ENCODE measurements around the gene FANK1. TPM values are rescaled to one million over a fixed set of nuclear protein-coding genes. Genes with fewer than 3 reads are reported as not detected.

FANK1 gene
- total RNA-seq, 1 experiment from 2014 or later, result 1.4 TPM

GRCh38 chr10:126004752-126005151, 108.4 kb downstream of the FANK1 start:
- ChIA-PET POLR2A (ENCODE audit: low non-redundant PET) (no interaction called here), CTCF (no interaction called here)

GRCh38 chr10:126006264-126006663, 109.9 kb downstream of the FANK1 start:
- no TSS peak for BruUV-seq (replicated peaks)
- Histone ChIP-seq H3K36me3 (ENCODE audit: insufficient read depth, low read length, poor library complexity, severe bottlenecking) (no peaks in the 10 kb centered on the region), H3K27me3 (replicated peaks; ENCODE audit: insufficient read depth, low read depth, low read length, poor library complexity) (no peaks in the 10 kb centered on the region)

More at GRCh38 chr10:126004752-126005151, 108.4 kb downstream of the FANK1 start:
- H3K27me3 ChIP-seq (replicated peaks; ENCODE audit: insufficient read depth, low read depth, low read length, poor library complexity), result no peaks in the 10 kb centered on the region
- DNase-seq (ENCODE audit: low spot score), result no peak
- H3K4me3 ChIP-seq (ENCODE audit: low read depth, low read length, poor library complexity, severe bottlenecking), result no peak overlapping the region
- TF ChIP-seq CTCF (conservative IDR thresholded peaks at IDR 0.05; ENCODE audit: low read depth, low read length) (no peak), EZH2 (IDR thresholded peaks at IDR 0.05; ENCODE audit: borderline replicate concordance, low read depth, low read length, poor library complexity, severe bottlenecking) (no peak)
- intact Hi-C loops (cut with micrococcal nuclease; ENCODE audit: unreplicated experiment), result no loop called here
- BruUV-seq (replicated peaks), result no TSS peak
- H3K4me1 ChIP-seq (ENCODE audit: insufficient read depth, low read length, poor library complexity, severe bottlenecking), result no peaks in the 10 kb centered on the region
- H3K9me3 ChIP-seq (ENCODE audit: low read depth, low read length, poor library complexity, severe bottlenecking), result no peaks in the 10 kb centered on the region
- no peak overlapping the region for H3K27ac ChIP-seq (ENCODE audit: low read depth, low read length, poor library complexity, severe bottlenecking)
- H3K36me3 ChIP-seq (ENCODE audit: insufficient read depth, low read length, poor library complexity, severe bottlenecking), result no peaks in the 10 kb centered on the region

GRCh38 chr10:126006906-126007305, 110.5 kb downstream of the FANK1 start:
- Histone ChIP-seq H3K4me1 (ENCODE audit: insufficient read depth, low read length, poor library complexity, severe bottlenecking) (no peaks in the 10 kb centered on the region), H3K27me3 (replicated peaks; ENCODE audit: insufficient read depth, low read depth, low read length, poor library complexity) (no peaks in the 10 kb centered on the region), H3K9me3 (ENCODE audit: low read depth, low read length, poor library complexity, severe bottlenecking) (no peaks in the 10 kb centered on the region), H3K36me3 (ENCODE audit: insufficient read depth, low read length, poor library complexity, severe bottlenecking) (no peaks in the 10 kb centered on the region), H3K4me3 (ENCODE audit: low read depth, low read length, poor library complexity, severe bottlenecking) (no peak overlapping the region), H3K27ac (ENCODE audit: low read depth, low read length, poor library complexity, severe bottlenecking) (no peak overlapping the region)
- ChIA-PET POLR2A (ENCODE audit: low non-redundant PET) (no interaction called here), CTCF (no interaction called here)
- BruUV-seq (replicated peaks), result no TSS peak
- TF ChIP-seq CTCF (conservative IDR thresholded peaks at IDR 0.05; ENCODE audit: low read depth, low read length), result no peak
- no peak for TF ChIP-seq EZH2 (IDR thresholded peaks at IDR 0.05; ENCODE audit: borderline replicate concordance, low read depth, low read length, poor library complexity, severe bottlenecking)
- intact Hi-C loops (cut with micrococcal nuclease; ENCODE audit: unreplicated experiment), result no loop called here
- DNase-seq (ENCODE audit: low spot score), result no peak

More at GRCh38 chr10:126006264-126006663, 109.9 kb downstream of the FANK1 start:
- intact Hi-C loops (cut with micrococcal nuclease; ENCODE audit: unreplicated experiment), result no loop called here
- TF ChIP-seq EZH2 (IDR thresholded peaks at IDR 0.05; ENCODE audit: borderline replicate concordance, low read depth, low read length, poor library complexity, severe bottlenecking), result no peak
- TF ChIP-seq CTCF (conservative IDR thresholded peaks at IDR 0.05; ENCODE audit: low read depth, low read length), result no peak
- Histone ChIP-seq H3K9me3 (ENCODE audit: low read depth, low read length, poor library complexity, severe bottlenecking) (no peaks in the 10 kb centered on the region), H3K4me1 (ENCODE audit: insufficient read depth, low read length, poor library complexity, severe bottlenecking) (no peaks in the 10 kb centered on the region), H3K27ac (ENCODE audit: low read depth, low read length, poor library complexity, severe bottlenecking) (no peak overlapping the region), H3K4me3 (ENCODE audit: low read depth, low read length, poor library complexity, severe bottlenecking) (no peak overlapping the region)
- ChIA-PET CTCF (no interaction called here), POLR2A (ENCODE audit: low non-redundant PET) (no interaction called here)
- no peak for DNase-seq (ENCODE audit: low spot score)
